Sciatic nerve (tissue), 2 donors: ENCODE data around the gene LRRC3. TPM values are rescaled to one million over a fixed set of nuclear protein-coding genes. Genes with fewer than 3 reads are reported as not detected.
"Not testable (repeated sequence)": the region's sequence is repeated elsewhere in the genome, so short reads cannot be mapped to it uniquely, and the experiment has no call there.

Experiments used
- ATAC-seq: fragments of 200-7000 bp; cut with Tn5 transposase; one replicate; pipeline ENCODE4 v1.9.1; 2020; ENCODE audit warnings: mild to moderate bottlenecking, moderate library complexity
- DNase-seq: peaks from one replicate; pipeline ENCODE4 v3.0.0-alpha.2; 2020; ENCODE audit warnings: low spot score
- intact Hi-C: fragments of 100-400 bp; cut with DNase I; formaldehyde crosslinking; loops from one replicate; pipeline ENCODE4 v1.14.2; 2022
- total RNA-seq: library from RNA; stranded (reverse); fragmentation: NEBNext Ultra II Directional; extraction: Animal tissue kit (Norgen Biotek cat#: 25700); gene quantifications from one replicate; pipeline ENCODE4 v1.2.1, GENCODE V29; 2021
- donor health status: DM: no; HTN: no; CAD: no.
- donor health status: DM: no; HTN: no; CAD: no.

The LRRC3 gene
- total RNA-seq, 1 donor from 2014 or later = 6.8 TPM

GRCh38 chr21:44502171-44502958, 47.1 kb downstream of the LRRC3 start:
- DNase-seq = no peak
- intact Hi-C loops = no loop called here
- ATAC-seq = no peak

- intact Hi-C loops, ATAC-seq: not testable (repeated sequence)
These were observed 47.9 kb downstream of the LRRC3 start for GRCh38 chr21:44503006-44503889.

DNA sequence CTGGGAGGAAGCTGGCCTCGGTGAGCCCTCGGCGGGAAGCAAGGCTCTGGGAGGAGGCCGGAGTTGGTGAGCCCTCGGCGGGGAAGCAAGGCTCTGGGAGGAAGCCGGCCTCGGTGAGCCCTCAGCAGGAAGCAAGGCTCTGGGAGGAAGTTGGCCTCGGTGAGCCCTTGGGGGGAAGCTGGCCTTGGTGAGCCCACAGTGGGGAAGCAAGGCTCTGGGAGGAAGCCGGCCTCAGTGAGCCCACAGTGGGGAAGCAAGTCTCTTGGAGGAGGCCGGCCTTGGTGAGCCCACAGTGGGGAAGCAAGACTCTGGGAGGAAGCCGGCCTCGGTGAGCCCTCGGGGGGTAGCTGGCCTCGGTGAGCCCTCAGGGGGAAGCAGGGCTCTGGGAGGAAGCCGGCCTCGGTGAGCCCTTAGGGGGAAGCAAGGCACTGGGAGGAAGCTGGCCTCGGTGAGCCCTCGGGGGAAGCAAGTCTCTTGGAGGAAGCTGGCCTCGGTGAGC, 48.6 kb downstream of the LRRC3 start:
- intact Hi-C loops = no loop called here

More at GRCh38 chr21:44503006-44503889, 47.9 kb downstream of the LRRC3 start:
- not testable (repeated sequence) for DNase-seq

GRCh38 chr21:44505673-44506278, 50.5 kb downstream of the LRRC3 start:
- ATAC-seq (no peak), DNase-seq (no peak)
- intact Hi-C loops = no loop called here

More for the DNA sequence above, 48.6 kb downstream of the LRRC3 start:
- no peak for ATAC-seq
- no peak for DNase-seq

DNA sequence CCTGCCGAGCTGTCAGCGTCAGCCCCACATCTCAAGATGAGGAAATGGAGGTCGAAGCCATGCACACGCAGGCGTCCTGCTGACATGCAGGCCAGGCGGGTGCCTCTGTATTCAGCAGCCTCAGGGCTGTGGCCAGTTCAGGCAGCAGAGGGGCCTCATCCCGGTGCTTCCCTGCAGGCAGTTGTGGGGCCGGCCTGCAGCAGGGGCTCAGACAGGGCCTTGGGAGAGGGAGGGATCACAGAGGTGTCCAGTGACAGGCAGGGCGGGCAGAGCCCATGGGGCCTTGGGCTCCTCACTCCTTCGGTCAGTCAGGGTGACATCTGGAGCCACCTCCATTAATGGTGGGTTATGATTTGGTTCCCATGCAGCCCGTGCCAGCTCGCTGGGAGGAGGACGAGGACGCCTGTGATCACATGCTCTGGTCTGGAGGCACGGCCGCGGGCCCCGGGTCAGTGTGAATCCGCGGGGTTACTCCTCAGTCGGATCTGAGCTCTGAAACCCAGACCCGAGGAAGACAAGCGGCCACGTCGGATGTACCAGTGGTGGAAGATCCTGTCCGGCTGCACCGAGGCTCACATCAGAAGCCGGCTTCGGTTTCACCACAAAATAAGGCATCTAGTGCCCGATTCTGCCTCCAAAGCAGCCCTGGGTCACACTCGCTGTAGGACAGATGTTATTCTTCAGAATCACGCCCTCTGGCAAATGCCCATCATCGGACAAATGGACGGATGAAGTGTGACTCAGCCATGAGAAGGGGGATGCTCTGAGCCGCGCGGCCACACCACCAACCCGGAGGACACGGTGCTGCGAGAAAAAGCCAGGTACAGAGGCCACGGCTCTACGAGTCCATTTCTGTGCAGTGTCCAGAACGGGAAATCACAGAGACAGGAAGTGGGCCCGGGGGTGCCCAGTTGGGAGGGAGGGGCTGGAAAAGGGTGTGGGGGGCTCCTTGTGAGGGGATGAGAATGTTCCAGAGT, 51.3 kb downstream of the LRRC3 start:
- intact Hi-C loops = no loop called here
- ATAC-seq (no peak), DNase-seq (no peak)

GRCh38 chr21:44507673-44508425, 52.5 kb downstream of the LRRC3 start:
- intact Hi-C loops = no loop called here
- no peak for DNase-seq
- no peak for ATAC-seq

- DNase-seq (no peak), ATAC-seq (no peak)
- intact Hi-C loops = no loop called here
These were observed 53.1 kb downstream of the LRRC3 start for GRCh38 chr21:44508426-44508710.

- DNase-seq (no peak), ATAC-seq (no peak)
- intact Hi-C loops = no loop called here
These were observed 53.6 kb downstream of the LRRC3 start for GRCh38 chr21:44508711-44509445.

DNA sequence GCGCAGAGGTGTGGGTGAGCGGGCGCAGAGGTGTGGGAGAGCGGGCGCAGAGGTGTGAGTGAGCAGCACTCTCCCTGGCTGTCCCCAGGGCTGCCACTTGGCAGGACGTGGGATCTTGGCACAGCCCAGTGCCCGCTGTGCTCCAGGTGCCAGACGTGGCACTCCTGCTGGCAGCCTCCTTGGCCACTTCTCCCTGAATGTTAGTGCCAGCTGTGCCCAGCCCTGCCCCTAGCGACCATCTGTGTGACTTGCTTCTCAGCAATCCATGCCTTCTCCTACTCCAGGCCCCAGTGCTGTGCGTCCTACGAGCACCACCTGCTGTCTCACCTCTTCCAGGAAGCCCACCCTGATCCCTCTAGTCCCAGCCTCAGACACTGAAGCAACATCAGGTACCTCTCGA, 54.2 kb downstream of the LRRC3 start:
- intact Hi-C loops = no loop called here
- DNase-seq = no peak
- no peak for ATAC-seq

- DNase-seq = no peak
- intact Hi-C loops = loop anchor here (10.0 kb wide), 1 partner anchor 285 kb away; no protein-coding TSS in a partner anchor
- ATAC-seq = no peak
These were observed 54.8 kb downstream of the LRRC3 start for GRCh38 chr21:44510109-44510507.

GRCh38 chr21:44510508-44511218, 55.4 kb downstream of the LRRC3 start:
- DNase-seq (no peak), ATAC-seq (peak; percentile 21)
- intact Hi-C loops = loop anchor here (10.0 kb wide), 1 partner anchor 284 kb away; no protein-coding TSS in a partner anchor

GRCh38 chr21:44511219-44511937, 56.1 kb downstream of the LRRC3 start:
- intact Hi-C loops = loop anchor here (10.0 kb wide), 1 partner anchor 283 kb away; no protein-coding TSS in a partner anchor
- DNase-seq (no peak), ATAC-seq (no peak)
